ENCODE results near the gene AXL.
"Not testable (repeated sequence)": the region's sequence is repeated elsewhere in the genome, so short reads cannot be mapped to it uniquely, and the experiment has no call there.

AXL gene

GRCh38 chr19:41204338-41204737, 14.7 kb upstream of the AXL start:
- H4K8ac ChIP-seq (ENCODE audit: low read length); H4K91ac ChIP-seq (ENCODE audit: low read length); H2AFZ ChIP-seq (ENCODE audit: low read depth, low read length); H3K18ac ChIP-seq (ENCODE audit: low read depth in 1 of 2, low read length in 2 of 2); H3K27ac ChIP-seq (ENCODE audit: low read length, poor library complexity, severe bottlenecking); H2BK15ac ChIP-seq (ENCODE audit: low read depth, poor library complexity, severe bottlenecking); H3K9ac ChIP-seq (ENCODE audit: low read length); H3K4ac ChIP-seq (ENCODE audit: low read depth in 1 of 2, low read length in 2 of 2); H3K14ac ChIP-seq (ENCODE audit: low read length in 2 of 2); H2BK5ac ChIP-seq (ENCODE audit: low read depth, low read length, poor library complexity, severe bottlenecking); H3K9me3 ChIP-seq (ENCODE audit: control insufficient read depth, low read length); H3K4me1 ChIP-seq (ENCODE audit: control insufficient read depth, insufficient read depth, low read depth, low read length); H2AK5ac ChIP-seq (ENCODE audit: low read length, severe bottlenecking); H3K79me1 ChIP-seq (replicated peaks; ENCODE audit: low read length, poor library complexity, severe bottlenecking); H3K23ac ChIP-seq (ENCODE audit: low read length in 2 of 2); H3K27me3 ChIP-seq (ENCODE audit: control insufficient read depth in 1 of 2, insufficient read depth in 1 of 2, low read length in 2 of 2); H3K4me2 ChIP-seq (ENCODE audit: low read length, poor library complexity, severe bottlenecking); H3K4me3 ChIP-seq (ENCODE audit: insufficient read depth in 1 of 2, low read depth in 1 of 2, low read length in 2 of 2); H2BK120ac ChIP-seq (ENCODE audit: low read depth, low read length); H3K36me3 ChIP-seq (ENCODE audit: control insufficient read depth in 1 of 2, insufficient read depth in 2 of 2, low read depth in 1 of 2, low read length in 2 of 2): not testable (repeated sequence)
- 0% methylated on average over 2 of the region's 7 CpGs for WGBS
- peak overlapping the region in 1 of 2 experiments; percentile 45 for H2BK12ac ChIP-seq (ENCODE audit: low read length in 2 of 2)
- DNase-seq = peak; percentile 88

- H4K91ac ChIP-seq (ENCODE audit: low read length) = peak overlapping the region; percentile 10
- H3K18ac ChIP-seq (ENCODE audit: low read depth in 1 of 2, low read length in 2 of 2) = no peak overlapping the region
- DNase-seq = no peak
- no peaks in the 10 kb centered on the region for H3K9me3 ChIP-seq (ENCODE audit: control insufficient read depth, low read length)
- H4K8ac ChIP-seq (ENCODE audit: low read length) = no peak overlapping the region
- no peak overlapping the region for H2AK5ac ChIP-seq (ENCODE audit: low read length, severe bottlenecking)
- H2AFZ ChIP-seq (ENCODE audit: low read depth, low read length) = no peak overlapping the region
- H2BK12ac ChIP-seq (ENCODE audit: low read length in 2 of 2) = no peak overlapping the region
- peaks cover 7% of the 10 kb centered on the region for H3K4me1 ChIP-seq (ENCODE audit: control insufficient read depth, insufficient read depth, low read depth, low read length)
- H3K27ac ChIP-seq (ENCODE audit: low read length, poor library complexity, severe bottlenecking) = no peak overlapping the region
- no peak overlapping the region for H3K14ac ChIP-seq (ENCODE audit: low read length in 2 of 2)
- H3K27me3 ChIP-seq (ENCODE audit: control insufficient read depth in 1 of 2, insufficient read depth in 1 of 2, low read length in 2 of 2) = no peaks in the 10 kb centered on the region
- peak overlapping the region; percentile 74 for H3K9ac ChIP-seq (ENCODE audit: low read length)
- no peak overlapping the region for H2BK15ac ChIP-seq (ENCODE audit: low read depth, poor library complexity, severe bottlenecking)
- no peak overlapping the region for H2BK120ac ChIP-seq (ENCODE audit: low read depth, low read length)
- H3K4me3 ChIP-seq (ENCODE audit: insufficient read depth in 1 of 2, low read depth in 1 of 2, low read length in 2 of 2) = peak overlapping the region in 1 of 2 experiments; percentile 40
- WGBS = 84% methylated on average over 10 of the region's 10 CpGs
- H3K4ac ChIP-seq (ENCODE audit: low read depth in 1 of 2, low read length in 2 of 2) = no peak overlapping the region
- H3K4me2 ChIP-seq (ENCODE audit: low read length, poor library complexity, severe bottlenecking) = no peak overlapping the region
- no peak overlapping the region for H3K23ac ChIP-seq (ENCODE audit: low read length in 2 of 2)
- no peaks in the 10 kb centered on the region for H3K36me3 ChIP-seq (ENCODE audit: control insufficient read depth in 1 of 2, insufficient read depth in 2 of 2, low read depth in 1 of 2, low read length in 2 of 2)
- no peak overlapping the region for H2BK5ac ChIP-seq (ENCODE audit: low read depth, low read length, poor library complexity, severe bottlenecking)
- H3K79me1 ChIP-seq (replicated peaks; ENCODE audit: low read length, poor library complexity, severe bottlenecking) = no peaks in the 10 kb centered on the region
Observed at GRCh38 chr19:41205995-41206394, 13.0 kb upstream of the AXL start.

- Histone ChIP-seq H4K8ac (ENCODE audit: low read length) (no peak overlapping the region), H2AK5ac (ENCODE audit: low read length, severe bottlenecking) (no peak overlapping the region), H2BK5ac (ENCODE audit: low read depth, low read length, poor library complexity, severe bottlenecking) (no peak overlapping the region), H2BK120ac (ENCODE audit: low read depth, low read length) (no peak overlapping the region), H3K23ac (ENCODE audit: low read length in 2 of 2) (no peak overlapping the region), H2BK12ac (ENCODE audit: low read length in 2 of 2) (no peak overlapping the region), H3K14ac (ENCODE audit: low read length in 2 of 2) (no peak overlapping the region), H3K4me2 (ENCODE audit: low read length, poor library complexity, severe bottlenecking) (no peak overlapping the region), H3K9ac (ENCODE audit: low read length) (peak overlapping the region; percentile 74), H3K27ac (ENCODE audit: low read length, poor library complexity, severe bottlenecking) (no peak overlapping the region), H4K91ac (ENCODE audit: low read length) (no peak overlapping the region), H3K4me1 (ENCODE audit: control insufficient read depth, insufficient read depth, low read depth, low read length) (peaks cover 7% of the 10 kb centered on the region), H3K36me3 (ENCODE audit: control insufficient read depth in 1 of 2, insufficient read depth in 2 of 2, low read depth in 1 of 2, low read length in 2 of 2) (no peaks in the 10 kb centered on the region), H2BK15ac (ENCODE audit: low read depth, poor library complexity, severe bottlenecking) (no peak overlapping the region), H3K18ac (ENCODE audit: low read depth in 1 of 2, low read length in 2 of 2) (no peak overlapping the region), H3K79me1 (replicated peaks; ENCODE audit: low read length, poor library complexity, severe bottlenecking) (no peaks in the 10 kb centered on the region), H2AFZ (ENCODE audit: low read depth, low read length) (no peak overlapping the region), H3K4me3 (ENCODE audit: insufficient read depth in 1 of 2, low read depth in 1 of 2, low read length in 2 of 2) (peak overlapping the region in 1 of 2 experiments; percentile 40), H3K4ac (ENCODE audit: low read depth in 1 of 2, low read length in 2 of 2) (no peak overlapping the region), H3K27me3 (ENCODE audit: control insufficient read depth in 1 of 2, insufficient read depth in 1 of 2, low read length in 2 of 2) (no peaks in the 10 kb centered on the region), H3K9me3 (ENCODE audit: control insufficient read depth, low read length) (no peaks in the 10 kb centered on the region)
- DNase-seq = no peak
- WGBS = 94% methylated on average over 9 of the region's 9 CpGs
Observed at GRCh38 chr19:41206456-41206855, 12.6 kb upstream of the AXL start.

GRCh38 chr19:41206926-41207750, 11.9 kb upstream of the AXL start:
- Histone ChIP-seq H3K23ac (ENCODE audit: low read length in 2 of 2) (no peak overlapping the region), H3K4ac (ENCODE audit: low read depth in 1 of 2, low read length in 2 of 2) (no peak overlapping the region), H3K4me1 (ENCODE audit: control insufficient read depth, insufficient read depth, low read depth, low read length) (peaks cover 7% of the 10 kb centered on the region), H3K9me3 (ENCODE audit: control insufficient read depth, low read length) (no peaks in the 10 kb centered on the region), H3K9ac (ENCODE audit: low read length) (peak overlapping the region; percentile 74), H4K8ac (ENCODE audit: low read length) (peak overlapping the region; percentile 55), H2AFZ (ENCODE audit: low read depth, low read length) (no peak overlapping the region), H2BK15ac (ENCODE audit: low read depth, poor library complexity, severe bottlenecking) (no peak overlapping the region), H2BK5ac (ENCODE audit: low read depth, low read length, poor library complexity, severe bottlenecking) (no peak overlapping the region), H3K79me1 (replicated peaks; ENCODE audit: low read length, poor library complexity, severe bottlenecking) (no peaks in the 10 kb centered on the region), H4K91ac (ENCODE audit: low read length) (peak overlapping the region; percentile 19), H2BK12ac (ENCODE audit: low read length in 2 of 2) (no peak overlapping the region), H3K27ac (ENCODE audit: low read length, poor library complexity, severe bottlenecking) (no peak overlapping the region), H3K36me3 (ENCODE audit: control insufficient read depth in 1 of 2, insufficient read depth in 2 of 2, low read depth in 1 of 2, low read length in 2 of 2) (no peaks in the 10 kb centered on the region), H3K4me3 (ENCODE audit: insufficient read depth in 1 of 2, low read depth in 1 of 2, low read length in 2 of 2) (peak overlapping the region in 1 of 2 experiments; percentile 27), H2BK120ac (ENCODE audit: low read depth, low read length) (no peak overlapping the region), H3K4me2 (ENCODE audit: low read length, poor library complexity, severe bottlenecking) (no peak overlapping the region), H2AK5ac (ENCODE audit: low read length, severe bottlenecking) (no peak overlapping the region), H3K14ac (ENCODE audit: low read length in 2 of 2) (no peak overlapping the region), H3K27me3 (ENCODE audit: control insufficient read depth in 1 of 2, insufficient read depth in 1 of 2, low read length in 2 of 2) (no peaks in the 10 kb centered on the region), H3K18ac (ENCODE audit: low read depth in 1 of 2, low read length in 2 of 2) (no peak overlapping the region)
- DNase-seq = no peak
- 85% methylated on average over 26 of the region's 26 CpGs for WGBS

All from mesenchymal stem cell (in vitro differentiated cells and primary cell).